ENCODE results near the gene FADS3. TPM values are rescaled to one million over a fixed set of nuclear protein-coding genes. Genes with fewer than 3 reads are reported as not detected.

Gene FADS3
- total RNA-seq, 1 donor from 2014 or later, result 117 TPM

GRCh38 chr11:61893981-61894380 lies 2.6 kb upstream of the FADS3 start:
- Mint-ChIP-seq H3K9me3 (ENCODE audit: unreplicated experiment) (no peaks in the 10 kb centered on the region), H3K4me3 (ENCODE audit: unreplicated experiment) (no peak overlapping the region), H3K27ac (ENCODE audit: unreplicated experiment) (peak overlapping the region; percentile 90), H3K4me1 (ENCODE audit: unreplicated experiment) (peaks cover 34% of the 10 kb centered on the region), H3K36me3 (ENCODE audit: unreplicated experiment) (peaks cover 13% of the 10 kb centered on the region), H3K27me3 (ENCODE audit: unreplicated experiment) (no peaks in the 10 kb centered on the region)
- no peak for DNase-seq (ENCODE audit: extremely low spot score, unreplicated experiment)
- TF ChIP-seq, protein P1, sequence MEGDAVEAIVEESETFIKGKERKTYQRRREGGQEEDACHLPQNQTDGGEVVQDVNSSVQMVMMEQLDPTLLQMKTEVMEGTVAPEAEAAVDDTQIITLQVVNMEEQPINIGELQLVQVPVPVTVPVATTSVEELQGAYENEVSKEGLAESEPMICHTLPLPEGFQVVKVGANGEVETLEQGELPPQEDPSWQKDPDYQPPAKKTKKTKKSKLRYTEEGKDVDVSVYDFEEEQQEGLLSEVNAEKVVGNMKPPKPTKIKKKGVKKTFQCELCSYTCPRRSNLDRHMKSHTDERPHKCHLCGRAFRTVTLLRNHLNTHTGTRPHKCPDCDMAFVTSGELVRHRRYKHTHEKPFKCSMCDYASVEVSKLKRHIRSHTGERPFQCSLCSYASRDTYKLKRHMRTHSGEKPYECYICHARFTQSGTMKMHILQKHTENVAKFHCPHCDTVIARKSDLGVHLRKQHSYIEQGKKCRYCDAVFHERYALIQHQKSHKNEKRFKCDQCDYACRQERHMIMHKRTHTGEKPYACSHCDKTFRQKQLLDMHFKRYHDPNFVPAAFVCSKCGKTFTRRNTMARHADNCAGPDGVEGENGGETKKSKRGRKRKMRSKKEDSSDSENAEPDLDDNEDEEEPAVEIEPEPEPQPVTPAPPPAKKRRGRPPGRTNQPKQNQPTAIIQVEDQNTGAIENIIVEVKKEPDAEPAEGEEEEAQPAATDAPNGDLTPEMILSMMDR (IDR thresholded peaks at IDR 0.05), result no peak

GRCh38 chr11:61892085-61892370 lies 683 bp upstream of the FADS3 start:
- peak overlapping the region; percentile 54 for H3K4me3 Mint-ChIP-seq (ENCODE audit: unreplicated experiment)
- peak overlapping the region; percentile 60 for H3K27ac Mint-ChIP-seq (ENCODE audit: unreplicated experiment)
- H3K27me3 Mint-ChIP-seq (ENCODE audit: unreplicated experiment), result no peaks in the 10 kb centered on the region
- peaks cover 46% of the 10 kb centered on the region for H3K4me1 Mint-ChIP-seq (ENCODE audit: unreplicated experiment)
- no peaks in the 10 kb centered on the region for H3K9me3 Mint-ChIP-seq (ENCODE audit: unreplicated experiment)
- no peak for DNase-seq (ENCODE audit: extremely low spot score, unreplicated experiment)
- peaks cover 14% of the 10 kb centered on the region for H3K36me3 Mint-ChIP-seq (ENCODE audit: unreplicated experiment)
- TF ChIP-seq, protein P1 (IDR thresholded peaks at IDR 0.05), result peak; percentile 6

DNA sequence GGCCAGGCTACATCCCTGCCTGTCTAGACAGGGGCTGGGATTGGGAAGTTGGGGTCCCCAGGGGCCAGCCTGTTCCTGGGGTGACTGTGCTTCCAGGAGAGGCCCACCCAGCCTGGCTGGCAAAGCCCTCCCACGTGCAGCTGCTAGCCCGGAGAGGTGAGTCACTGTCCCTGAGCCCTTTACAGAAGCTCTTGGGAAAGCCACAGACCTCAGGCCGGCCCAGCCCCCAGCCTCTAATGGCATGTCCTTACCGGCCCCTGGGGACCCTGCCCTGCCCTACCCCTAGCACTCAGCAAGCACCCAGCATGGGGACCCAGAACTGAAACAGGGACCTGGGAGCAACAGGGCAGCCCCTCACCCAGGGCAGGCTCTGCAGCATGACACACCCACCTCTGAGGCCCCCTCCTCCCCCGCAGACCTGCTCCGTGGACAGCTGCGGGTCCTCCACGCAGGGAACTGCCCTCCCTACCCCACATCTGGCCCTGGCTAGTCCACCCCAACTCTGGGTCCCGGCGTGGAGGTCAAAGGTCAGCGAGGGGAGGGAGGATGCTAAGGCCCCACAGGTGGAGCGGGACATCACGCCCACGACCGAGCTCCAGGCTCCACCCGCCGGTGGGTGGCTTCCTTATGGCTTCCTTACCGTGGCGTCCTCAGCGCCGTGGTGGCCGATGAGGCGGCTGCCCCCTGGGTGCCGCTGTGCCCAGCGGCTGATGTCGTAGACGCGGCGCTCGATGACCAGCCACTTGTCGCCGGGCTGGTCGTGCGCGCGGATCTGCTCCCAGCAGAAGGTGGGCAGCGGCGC lies 615 bp downstream of the FADS3 start:
- no peak for DNase-seq (ENCODE audit: extremely low spot score, unreplicated experiment)
- H3K4me1 Mint-ChIP-seq (ENCODE audit: unreplicated experiment), result peaks cover 52% of the 10 kb centered on the region

DNA sequence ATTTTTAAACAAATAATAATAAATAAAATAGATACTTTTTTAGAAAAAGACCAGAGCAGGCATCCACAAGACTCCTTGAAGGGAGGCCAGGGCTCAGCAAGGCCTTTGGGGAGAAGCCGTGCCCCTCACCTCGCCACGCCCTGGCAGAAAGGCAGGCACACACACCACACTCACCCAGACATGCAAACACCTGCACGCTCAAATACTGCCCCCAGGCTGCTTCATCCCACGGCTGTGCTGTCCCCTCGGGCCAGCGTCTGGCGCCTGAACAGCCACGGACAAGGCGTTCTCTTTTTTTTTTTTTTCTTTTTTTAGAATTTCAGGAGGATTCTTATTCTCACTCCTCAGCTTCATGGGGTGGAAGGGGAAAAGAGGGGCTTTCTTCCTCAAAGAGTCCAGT lies 1.5 kb downstream of the FADS3 start:
- no peak for DNase-seq (ENCODE audit: extremely low spot score, unreplicated experiment)
- TF ChIP-seq, protein P1 (IDR thresholded peaks at IDR 0.05), result no peak

More for the DNA sequence above, 615 bp downstream of the FADS3 start:
- Mint-ChIP-seq H3K27ac (ENCODE audit: unreplicated experiment) (peak overlapping the region; percentile 72), H3K4me3 (ENCODE audit: unreplicated experiment) (peak overlapping the region; percentile 84), H3K27me3 (ENCODE audit: unreplicated experiment) (no peaks in the 10 kb centered on the region), H3K36me3 (ENCODE audit: unreplicated experiment) (peaks cover 6% of the 10 kb centered on the region), H3K9me3 (ENCODE audit: unreplicated experiment) (no peaks in the 10 kb centered on the region)
- TF ChIP-seq, protein P1 (IDR thresholded peaks at IDR 0.05), result peak; percentile 32

GRCh38 chr11:61888590-61888989 lies 2.8 kb downstream of the FADS3 start:
- H3K9me3 Mint-ChIP-seq (ENCODE audit: unreplicated experiment), result no peaks in the 10 kb centered on the region
- peak overlapping the region; percentile 56 for H3K4me3 Mint-ChIP-seq (ENCODE audit: unreplicated experiment)
- peaks cover 2% of the 10 kb centered on the region for H3K36me3 Mint-ChIP-seq (ENCODE audit: unreplicated experiment)
- H3K4me1 Mint-ChIP-seq (ENCODE audit: unreplicated experiment), result peaks cover 53% of the 10 kb centered on the region
- DNase-seq (ENCODE audit: extremely low spot score, unreplicated experiment), result no peak
- peak overlapping the region; percentile 88 for H3K27ac Mint-ChIP-seq (ENCODE audit: unreplicated experiment)
- TF ChIP-seq, protein P1 (IDR thresholded peaks at IDR 0.05), result no peak
- H3K27me3 Mint-ChIP-seq (ENCODE audit: unreplicated experiment), result no peaks in the 10 kb centered on the region

More for the DNA sequence above, 1.5 kb downstream of the FADS3 start:
- Mint-ChIP-seq H3K27me3 (ENCODE audit: unreplicated experiment) (no peaks in the 10 kb centered on the region), H3K4me3 (ENCODE audit: unreplicated experiment) (peak overlapping the region; percentile 84), H3K36me3 (ENCODE audit: unreplicated experiment) (peaks cover 2% of the 10 kb centered on the region), H3K27ac (ENCODE audit: unreplicated experiment) (peak overlapping the region; percentile 72), H3K4me1 (ENCODE audit: unreplicated experiment) (peaks cover 60% of the 10 kb centered on the region), H3K9me3 (ENCODE audit: unreplicated experiment) (no peaks in the 10 kb centered on the region)
